Prostate gland (tissue), 2 donors: ENCODE results near the gene SPATA31D3. TPM values are rescaled to one million over a fixed set of nuclear protein-coding genes. Genes with fewer than 3 reads are reported as not detected.

Source experiments
- DNase-seq: peaks from one replicate; pipeline ENCODE4 v3.0.0-alpha.2; 2019; ENCODE audit warnings: low spot score
- H3K27ac ChIP-seq, 2 donors: fragments of 200-600 bp; sonication (generic); 2 replicates each; pipeline ENCODE4 v1.5.1; 2017 to 2019
- H3K27me3 ChIP-seq: fragments of 200-600 bp; sonication (generic); replicated peaks from 2 replicates; pipeline ENCODE4 v1.5.1; 2019; ENCODE audit not compliant: insufficient read depth
- H3K36me3 ChIP-seq, 2 donors: fragments of 200-600 bp; sonication (generic); 1 replicate in 1 of 2; 2 replicates in 1 of 2; pipeline versions ENCODE4 v1.5.1 to v1.8.1; 2017 to 2019
- H3K4me1 ChIP-seq: fragments of 200-600 bp; sonication (generic); replicated peaks from 2 replicates; pipeline ENCODE4 v1.5.1; 2019
- H3K4me3 ChIP-seq, 2 donors: fragments of 200-600 bp; sonication (generic); 2 replicates each; pipeline ENCODE4 v1.5.1; 2017 to 2019
- H3K9me3 ChIP-seq: fragments of 200-600 bp; sonication (generic); 2 replicates; pipeline ENCODE4 v1.5.1; 2017
- CTCF ChIP-seq, 4 experiments: fragments of 200-600 bp in 2 of 4; fragments of 450-650 bp in 2 of 4; sonication (generic) in 2 of 4; IDR thresholded peaks; 1 replicate in 3 of 4; 2 replicates in 1 of 4; pipeline ENCODE4 v1.5.1; 2016 to 2019; ENCODE audit warnings: antibody characterized with exemption in 4 of 4, mild to moderate bottlenecking in 2 of 4, moderate library complexity in 2 of 4
- POLR2A ChIP-seq: fragments of 450-650 bp; IDR thresholded peaks from one replicate; pipeline ENCODE4 v1.6.1; 2016; ENCODE audit warnings: antibody characterized with exemption, mild to moderate bottlenecking
- POLR2AphosphoS5 ChIP-seq: sonication (generic); formaldehyde crosslinking; IDR thresholded peaks from one replicate; pipeline ENCODE4 v1.6.1; 2017; ENCODE audit warnings: antibody characterized with exemption
- WGBS: methylation state at CpG from one replicate; pipeline ENCODE4 v1.1.5; 2018; 5-methylcytosine and 5-hydroxymethylcytosine counted together
- intact Hi-C: fragments of 100-400 bp; cut with DNase I; formaldehyde crosslinking; loops from one replicate; pipeline ENCODE4 v1.14.2; 2022
- total RNA-seq, 2 donors: library from RNA; depleted of rRNA; stranded (reverse); fragments of >200 nt; gene quantifications; one replicate each; pipeline ENCODE4 v1.1.0, GENCODE V29; 2016

Gene SPATA31D3
- total RNA-seq, 2 donors from 2014 or later: not detected

DNA sequence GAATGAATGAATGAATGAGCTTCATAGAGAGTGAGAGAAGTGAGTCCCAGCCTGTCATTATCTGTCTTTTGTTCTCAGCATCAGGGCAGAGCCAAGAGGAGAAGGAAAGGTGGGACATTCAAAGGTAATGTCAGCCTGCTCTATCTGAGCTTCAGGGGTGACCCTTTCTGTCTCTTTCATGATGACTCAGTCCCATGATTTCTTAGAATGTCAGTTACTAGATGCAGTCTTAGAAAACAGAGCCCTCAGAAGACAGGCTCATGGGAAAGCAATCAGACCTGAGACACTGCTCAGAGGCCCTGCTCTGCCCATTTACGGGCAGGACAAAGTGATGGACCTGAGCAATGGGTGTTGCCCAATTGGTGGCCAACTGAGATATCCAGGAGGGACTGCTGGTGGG, 46.4 kb downstream of the SPATA31D3 start:
- Histone ChIP-seq H3K4me1 (no peaks in the 10 kb centered on the region), H3K36me3 (no peaks in the 10 kb centered on the region), H3K4me3 (no peak overlapping the region), H3K9me3 (no peaks in the 10 kb centered on the region), H3K27ac (no peak overlapping the region), H3K27me3 (no peaks in the 10 kb centered on the region)
- no peak for TF ChIP-seq POLR2AphosphoS5
- TF ChIP-seq CTCF (IDR thresholded peaks at IDR 0.05): no peak
- no peak for TF ChIP-seq POLR2A
- WGBS: 100% methylated on average over 1 of the region's 1 CpG
- intact Hi-C loops: no loop called here
- DNase-seq: no peak

DNA sequence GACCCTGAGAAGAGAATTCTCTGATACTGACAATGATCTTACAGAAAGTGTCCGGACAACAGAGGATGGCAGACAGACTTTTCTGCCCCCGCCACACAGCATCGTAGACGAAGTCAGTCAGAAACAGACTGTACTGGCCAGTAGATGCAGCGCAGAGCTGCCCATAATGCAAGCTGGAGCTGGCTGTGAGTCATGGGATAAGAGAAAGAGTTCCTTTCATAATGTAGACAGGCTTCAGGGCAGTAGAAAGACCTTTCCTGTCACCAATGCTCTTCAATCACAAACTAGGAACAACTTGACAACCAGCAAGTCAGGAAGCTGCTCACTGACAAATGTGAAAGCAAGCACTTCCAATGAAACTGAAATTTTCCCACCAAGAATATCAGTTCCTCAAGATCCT, 50.4 kb downstream of the SPATA31D3 start:
- no peaks in the 10 kb centered on the region for H3K36me3 ChIP-seq
- H3K4me1 ChIP-seq: no peaks in the 10 kb centered on the region
- no peaks in the 10 kb centered on the region for H3K27me3 ChIP-seq
- intact Hi-C loops: no loop called here
- TF ChIP-seq POLR2A (no peak), POLR2AphosphoS5 (no peak), CTCF (IDR thresholded peaks at IDR 0.05) (no peak)
- H3K4me3 ChIP-seq: no peak overlapping the region
- WGBS: 90% methylated on average over 5 of the region's 5 CpGs
- H3K27ac ChIP-seq: no peak overlapping the region
- DNase-seq: no peak
- H3K9me3 ChIP-seq: no peaks in the 10 kb centered on the region

Other genes starting within 250 kb of the SPATA31D3 start
- under 1 TPM in 1 of 2 donors, not detected in 1; 0.51 TPM for gene SPATA31D4, start 15.1 kb upstream of the SPATA31D3 start, total RNA-seq
- 1 to 10 TPM in 1 of 2 donors, not detected in 1; 2.0 TPM for gene SPATA31D1, start 45.3 kb downstream of the SPATA31D3 start, total RNA-seq